BLaER1 treated with 17β-estradiol and CSF1 and Interleukin-3, amounts not matched to agents 10 nM and 100 nM (cell line): ENCODE measurements around the gene PLAC8.
"Not testable (repeated sequence)": the region's sequence is repeated elsewhere in the genome, so short reads cannot be mapped to it uniquely, and the experiment has no call there.

Source experiments
- H3K27ac ChIP-seq, 11 experiments: shearing (Covaris generic); formaldehyde crosslinking; 2 replicates each; pipeline ENCODE4 v1.8.1; 2022
- H3K27me3 ChIP-seq, 11 experiments: shearing (Covaris generic); formaldehyde crosslinking; 2 replicates each; pipeline ENCODE4 v1.8.1; 2022
- H3K36me3 ChIP-seq, 11 experiments: shearing (Covaris generic); formaldehyde crosslinking; 2 replicates each; pipeline ENCODE4 v1.8.1; 2022
- H3K4me1 ChIP-seq, 10 experiments: shearing (Covaris generic); formaldehyde crosslinking; 2 replicates each; pipeline ENCODE4 v1.8.1; 2022
- H3K4me2 ChIP-seq, 11 experiments: shearing (Covaris generic); formaldehyde crosslinking; 2 replicates each; pipeline ENCODE4 v1.8.1; 2022
- H3K4me3 ChIP-seq, 10 experiments: shearing (Covaris generic); formaldehyde crosslinking; 2 replicates each; pipeline ENCODE4 v1.8.1; 2022
- H3K9ac ChIP-seq, 11 experiments: shearing (Covaris generic); formaldehyde crosslinking; 2 replicates each; pipeline ENCODE4 v1.8.1; 2022
- H3K9me3 ChIP-seq, 11 experiments: shearing (Covaris generic); formaldehyde crosslinking; replicated peaks in 1 of 11; 2 replicates each; pipeline ENCODE4 v1.8.1; 2022
- H4K20me1 ChIP-seq, 11 experiments: shearing (Covaris generic); formaldehyde crosslinking; 2 replicates each; pipeline ENCODE4 v1.8.1; 2022
- Cebpa-rat ChIP-seq, 11 experiments: shearing (Covaris generic); IDR thresholded peaks; 2 replicates each; pipeline ENCODE4 v1.8.1; 2022

Gene PLAC8

GRCh38 chr4:83089410-83090157 is 24.9 kb downstream of the PLAC8 start:
- H4K20me1 ChIP-seq = no peaks in the 10 kb centered on the region
- no peak; a peak in 1 of 22 replicates for TF ChIP-seq Cebpa-rat (IDR thresholded peaks at IDR 0.05)
- H3K4me3 ChIP-seq = no peak overlapping the region
- peak overlapping the region in 4 of 11 experiments; percentile 31 to 52 (median 38); a peak in 6 of 22 replicates for H3K4me2 ChIP-seq
- no peaks in the 10 kb centered on the region for H3K9me3 ChIP-seq
- no peak overlapping the region; a peak in 1 of 22 replicates for H3K27ac ChIP-seq
- peaks cover 0 to 30% (median 2%) of the 10 kb centered on the region in 10 experiments; a peak in 9 of 20 replicates for H3K4me1 ChIP-seq
- no peaks in the 10 kb centered on the region for H3K27me3 ChIP-seq
- H3K9ac ChIP-seq = no peak overlapping the region
- peaks cover 0 to 3% (median 0%) of the 10 kb centered on the region in 11 experiments; a peak in 2 of 22 replicates for H3K36me3 ChIP-seq

GRCh38 chr4:83084956-83085355 is 29.6 kb downstream of the PLAC8 start:
- not testable (repeated sequence) for H3K27me3 ChIP-seq, H3K4me3 ChIP-seq, H4K20me1 ChIP-seq, H3K36me3 ChIP-seq, H3K27ac ChIP-seq, H3K9ac ChIP-seq, H3K9me3 ChIP-seq
- peaks cover 10 to 49% (median 16%) of the 10 kb centered on the region in 10 experiments for H3K4me1 ChIP-seq
- peak overlapping the region in 1 of 11 experiments; percentile 8; a peak in 1 of 22 replicates for H3K4me2 ChIP-seq

- H3K27ac ChIP-seq = peak overlapping the region in 6 of 11 experiments; percentile 37 to 68 (median 60); a peak in 12 of 22 replicates
- peak overlapping the region; percentile 36 to 77 (median 48) for H3K4me2 ChIP-seq
- H3K36me3 ChIP-seq = 0 out of 22 replicates have a peak, but pooled peaks cover 0 to 3% (median 0%) of the 10 kb centered on the region in 11 experiments
- no peaks in the 10 kb centered on the region for H3K27me3 ChIP-seq
- H4K20me1 ChIP-seq = no peaks in the 10 kb centered on the region
- H3K9ac ChIP-seq = peak overlapping the region in 3 of 11 experiments; percentile 9 to 47 (median 31); a peak in 4 of 22 replicates
- H3K4me1 ChIP-seq = peaks cover 10 to 40% (median 16%) of the 10 kb centered on the region in 10 experiments
- H3K9me3 ChIP-seq = no peaks in the 10 kb centered on the region
- no peak overlapping the region for H3K4me3 ChIP-seq
- no peak for TF ChIP-seq Cebpa-rat (IDR thresholded peaks at IDR 0.05)
Measured at GRCh38 chr4:83083925-83084475, 30.5 kb downstream of the PLAC8 start.

GRCh38 chr4:83082777-83083176 is 31.8 kb downstream of the PLAC8 start:
- no peak overlapping the region for H3K4me3 ChIP-seq
- no peaks in the 10 kb centered on the region for H3K27me3 ChIP-seq
- TF ChIP-seq Cebpa-rat (IDR thresholded peaks at IDR 0.05) = no peak
- no peaks in the 10 kb centered on the region for H4K20me1 ChIP-seq
- H3K4me2 ChIP-seq = peak overlapping the region in 5 of 11 experiments; percentile 29 to 77 (median 67); a peak in 8 of 22 replicates
- peak overlapping the region in 6 of 11 experiments; percentile 9 to 67 (median 47); a peak in 8 of 22 replicates for H3K27ac ChIP-seq
- peaks cover 10 to 38% (median 16%) of the 10 kb centered on the region in 10 experiments for H3K4me1 ChIP-seq
- H3K9ac ChIP-seq = no peak overlapping the region; a peak in 1 of 22 replicates
- H3K9me3 ChIP-seq = no peaks in the 10 kb centered on the region
- 0 out of 22 replicates have a peak, but pooled peaks cover 0 to 4% (median 0%) of the 10 kb centered on the region in 11 experiments for H3K36me3 ChIP-seq

GRCh38 chr4:83080561-83080960 is 34.0 kb downstream of the PLAC8 start:
- Histone ChIP-seq H3K4me2 (no peak overlapping the region), H3K9me3 (no peaks in the 10 kb centered on the region), H3K9ac (no peak overlapping the region), H4K20me1 (no peaks in the 10 kb centered on the region), H3K27ac (no peak overlapping the region), H3K36me3 (peaks cover 0 to 22% (median 19%) of the 10 kb centered on the region in 11 experiments; a peak in 17 of 22 replicates), H3K4me1 (peaks cover 10 to 49% (median 19%) of the 10 kb centered on the region in 10 experiments), H3K27me3 (no peaks in the 10 kb centered on the region), H3K4me3 (no peak overlapping the region)
- TF ChIP-seq Cebpa-rat (IDR thresholded peaks at IDR 0.05) = no peak

- H3K27me3 ChIP-seq = no peaks in the 10 kb centered on the region
Measured at GRCh38 chr4:83075311-83076095, 39.0 kb downstream of the PLAC8 start.

GRCh38 chr4:83074783-83075182 is 39.7 kb downstream of the PLAC8 start:
- H3K9me3 ChIP-seq = not testable (repeated sequence)
- peak overlapping the region in 3 of 11 experiments; percentile 32 to 56 (median 56); a peak in 4 of 22 replicates for H3K27ac ChIP-seq

More at GRCh38 chr4:83075311-83076095, 39.0 kb downstream of the PLAC8 start:
- Histone ChIP-seq H3K4me1 (peaks cover 0 to 47% (median 5%) of the 10 kb centered on the region in 10 experiments; a peak in 9 of 20 replicates), H3K9me3 (no peaks in the 10 kb centered on the region), H3K9ac (peak overlapping the region in 1 of 11 experiments; percentile 19; a peak in 2 of 22 replicates), H3K27ac (peak overlapping the region in 5 of 11 experiments; percentile 24 to 56 (median 52); a peak in 8 of 22 replicates), H3K4me2 (peak overlapping the region in 4 of 11 experiments; percentile 42 to 66 (median 58); a peak in 8 of 22 replicates), H4K20me1 (no peaks in the 10 kb centered on the region), H3K36me3 (peaks cover 17 to 60% (median 46%) of the 10 kb centered on the region in 11 experiments), H3K4me3 (no peak overlapping the region)
- TF ChIP-seq Cebpa-rat (IDR thresholded peaks at IDR 0.05) = no peak

GRCh38 chr4:83074086-83074704 is 40.3 kb downstream of the PLAC8 start:
- no peak for TF ChIP-seq Cebpa-rat (IDR thresholded peaks at IDR 0.05)
- Histone ChIP-seq H3K27me3 (no peaks in the 10 kb centered on the region), H3K27ac (peak overlapping the region in 3 of 11 experiments; percentile 32 to 56 (median 56); a peak in 5 of 22 replicates)

More at GRCh38 chr4:83074783-83075182, 39.7 kb downstream of the PLAC8 start:
- H3K4me3 ChIP-seq, H3K9ac ChIP-seq, H3K27me3 ChIP-seq, H4K20me1 ChIP-seq: not testable (repeated sequence)
- Histone ChIP-seq H3K4me1 (peaks cover 0 to 47% (median 5%) of the 10 kb centered on the region in 10 experiments; a peak in 9 of 20 replicates), H3K36me3 (peaks cover 23 to 68% (median 53%) of the 10 kb centered on the region in 11 experiments), H3K4me2 (peak overlapping the region in 3 of 11 experiments; percentile 51 to 66 (median 66); a peak in 6 of 22 replicates)

More at GRCh38 chr4:83074086-83074704, 40.3 kb downstream of the PLAC8 start:
- Histone ChIP-seq H3K36me3 (peaks cover 29 to 74% (median 59%) of the 10 kb centered on the region in 11 experiments), H3K4me2 (peak overlapping the region in 3 of 11 experiments; percentile 29 to 66 (median 51); a peak in 5 of 22 replicates), H3K9me3 (no peaks in the 10 kb centered on the region), H3K4me1 (peaks cover 0 to 47% (median 5%) of the 10 kb centered on the region in 10 experiments; a peak in 9 of 20 replicates), H4K20me1 (no peaks in the 10 kb centered on the region), H3K4me3 (no peak overlapping the region), H3K9ac (0 out of 22 replicates have a peak overlapping the region, but pooled peaks of 1 of the 11 experiments have one; percentile 11)
